Stomach (tissue), 4 donors: Measurements from ENCODE around the gene CCDC134.

ENCODE experiments used
- CTCF ChIP-seq, 7 experiments: fragments of 450-650 bp in 4 of 7; fragments of 200-600 bp in 3 of 7; sonication (generic) in 3 of 7; IDR thresholded peaks; one replicate each; pipeline ENCODE4 v1.5.1; 2016 to 2019; ENCODE audit warnings: antibody characterized with exemption in 7 of 7, control low read depth in 2 of 7, mild to moderate bottlenecking in 1 of 7
- EP300 ChIP-seq: sonication (generic); formaldehyde crosslinking; IDR thresholded peaks from one replicate; pipeline ENCODE4 v1.6.1; 2017; ENCODE audit warnings: antibody characterized with exemption

- no peak for TF ChIP-seq EP300
- no peak for TF ChIP-seq CTCF (IDR thresholded peaks at IDR 0.05)
These were observed 12.5 kb downstream of the CCDC134 start for GRCh38 chr22:41812805-41813545.
